ENCODE results near the gene KIAA0513. TPM values are rescaled to one million over a fixed set of nuclear protein-coding genes. Genes with fewer than 3 reads are reported as not detected.

The KIAA0513 gene
- total RNA-seq, 2 donors from 2014 or later = 12.6 to 14.1 TPM

DNA sequence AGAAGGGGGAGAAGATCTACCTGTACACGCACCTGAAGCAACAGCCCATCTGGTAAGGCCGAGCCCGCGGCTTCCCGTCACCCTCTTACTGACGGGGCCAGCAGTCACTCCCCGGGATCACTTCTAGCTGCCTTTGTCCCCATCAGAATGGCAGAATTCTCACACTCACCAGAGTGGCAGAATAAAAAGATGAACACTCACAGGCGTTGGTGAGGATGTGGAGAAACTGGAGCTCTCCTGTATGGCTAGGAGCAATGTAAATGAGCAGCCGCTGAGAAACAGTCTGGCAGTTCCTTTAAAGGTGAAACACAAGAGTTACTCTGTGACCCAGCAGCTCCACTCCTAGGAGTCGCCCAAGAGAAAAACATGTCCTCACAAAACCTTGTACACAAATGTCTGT lies 51.4 kb downstream of the KIAA0513 start:
- TF ChIP-seq, protein P1, sequence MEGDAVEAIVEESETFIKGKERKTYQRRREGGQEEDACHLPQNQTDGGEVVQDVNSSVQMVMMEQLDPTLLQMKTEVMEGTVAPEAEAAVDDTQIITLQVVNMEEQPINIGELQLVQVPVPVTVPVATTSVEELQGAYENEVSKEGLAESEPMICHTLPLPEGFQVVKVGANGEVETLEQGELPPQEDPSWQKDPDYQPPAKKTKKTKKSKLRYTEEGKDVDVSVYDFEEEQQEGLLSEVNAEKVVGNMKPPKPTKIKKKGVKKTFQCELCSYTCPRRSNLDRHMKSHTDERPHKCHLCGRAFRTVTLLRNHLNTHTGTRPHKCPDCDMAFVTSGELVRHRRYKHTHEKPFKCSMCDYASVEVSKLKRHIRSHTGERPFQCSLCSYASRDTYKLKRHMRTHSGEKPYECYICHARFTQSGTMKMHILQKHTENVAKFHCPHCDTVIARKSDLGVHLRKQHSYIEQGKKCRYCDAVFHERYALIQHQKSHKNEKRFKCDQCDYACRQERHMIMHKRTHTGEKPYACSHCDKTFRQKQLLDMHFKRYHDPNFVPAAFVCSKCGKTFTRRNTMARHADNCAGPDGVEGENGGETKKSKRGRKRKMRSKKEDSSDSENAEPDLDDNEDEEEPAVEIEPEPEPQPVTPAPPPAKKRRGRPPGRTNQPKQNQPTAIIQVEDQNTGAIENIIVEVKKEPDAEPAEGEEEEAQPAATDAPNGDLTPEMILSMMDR (IDR thresholded peaks at IDR 0.05) = no peak
- Histone ChIP-seq H3K36me3 (peaks cover 28% of the 10 kb centered on the region), H3K27me3 (no peaks in the 10 kb centered on the region), H3K4me3 (no peak overlapping the region), H3K27ac (no peak overlapping the region), H3K9me3 (no peaks in the 10 kb centered on the region), H3K4me1 (no peaks in the 10 kb centered on the region)
- DNase-seq (ENCODE audit: low spot score) = no peak

DNA sequence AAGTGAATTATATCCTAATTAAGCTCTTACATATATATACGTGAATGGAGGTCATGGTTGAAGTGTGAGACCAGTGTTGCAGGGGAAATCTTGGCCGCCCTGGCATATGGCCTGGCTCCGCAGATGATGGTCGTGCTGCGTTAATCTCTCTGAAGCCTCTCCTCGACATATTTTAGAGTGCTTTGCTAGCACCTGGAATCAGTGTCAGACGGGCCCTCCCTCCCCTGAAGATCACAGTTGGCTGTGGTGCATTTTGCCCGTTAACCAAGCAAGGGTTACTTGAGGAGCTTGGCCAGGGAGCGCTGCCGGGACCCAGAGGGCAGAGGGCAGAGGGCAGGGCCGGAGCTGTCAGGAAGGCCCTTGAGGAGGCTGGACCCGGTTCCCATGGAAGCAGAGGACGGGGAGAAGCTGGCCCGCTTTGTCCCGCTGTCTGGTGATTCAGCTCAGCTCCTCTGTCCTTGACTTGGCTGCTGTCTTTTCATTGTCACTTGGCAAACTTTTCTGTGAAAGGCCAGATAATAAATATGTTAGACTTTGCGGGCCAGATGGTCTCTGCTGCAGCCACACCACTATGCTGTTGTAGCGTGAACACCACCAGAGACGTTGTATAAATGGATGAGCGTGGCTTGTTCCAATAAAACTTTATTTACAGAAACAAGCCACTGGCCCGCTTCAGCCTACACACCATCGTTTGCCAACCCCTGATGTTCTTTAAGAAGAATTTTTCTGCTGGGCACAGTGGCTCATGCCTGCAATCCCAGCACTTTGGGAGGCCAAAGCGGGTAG lies 52.4 kb downstream of the KIAA0513 start:
- H3K4me1 ChIP-seq = no peaks in the 10 kb centered on the region
- no peaks in the 10 kb centered on the region for H3K9me3 ChIP-seq
- H3K27me3 ChIP-seq = no peaks in the 10 kb centered on the region
- TF ChIP-seq, protein P1 (IDR thresholded peaks at IDR 0.05) = no peak
- H3K4me3 ChIP-seq = no peak overlapping the region
- no peak for DNase-seq (ENCODE audit: low spot score)
- H3K36me3 ChIP-seq = peaks cover 28% of the 10 kb centered on the region
- no peak overlapping the region for H3K27ac ChIP-seq

DNA sequence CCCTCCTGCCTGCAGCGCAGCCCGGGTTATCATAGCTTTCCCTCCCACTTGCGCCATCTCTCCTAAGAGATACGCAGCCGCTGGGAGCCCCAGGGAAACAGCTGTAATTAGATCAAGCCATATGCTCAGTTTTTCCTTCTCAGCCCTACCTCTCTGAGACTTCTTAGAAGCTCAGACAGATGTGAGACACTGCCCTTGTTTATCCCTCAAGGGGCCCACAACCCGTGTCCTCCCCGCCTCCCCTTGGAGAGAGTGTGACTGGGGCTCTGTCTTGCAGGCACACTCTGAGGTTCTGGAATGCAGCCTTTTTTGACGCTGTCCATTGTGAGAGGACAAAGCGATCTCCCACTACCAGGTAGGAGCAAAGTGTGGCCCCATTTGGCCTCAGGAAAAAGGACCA lies 53.4 kb downstream of the KIAA0513 start:
- Histone ChIP-seq H3K4me3 (no peak overlapping the region), H3K9me3 (no peaks in the 10 kb centered on the region), H3K4me1 (no peaks in the 10 kb centered on the region), H3K27me3 (no peaks in the 10 kb centered on the region), H3K36me3 (peaks cover 28% of the 10 kb centered on the region), H3K27ac (no peak overlapping the region)
- TF ChIP-seq, protein P1 (IDR thresholded peaks at IDR 0.05) = no peak
- DNase-seq (ENCODE audit: low spot score) = no peak

DNA sequence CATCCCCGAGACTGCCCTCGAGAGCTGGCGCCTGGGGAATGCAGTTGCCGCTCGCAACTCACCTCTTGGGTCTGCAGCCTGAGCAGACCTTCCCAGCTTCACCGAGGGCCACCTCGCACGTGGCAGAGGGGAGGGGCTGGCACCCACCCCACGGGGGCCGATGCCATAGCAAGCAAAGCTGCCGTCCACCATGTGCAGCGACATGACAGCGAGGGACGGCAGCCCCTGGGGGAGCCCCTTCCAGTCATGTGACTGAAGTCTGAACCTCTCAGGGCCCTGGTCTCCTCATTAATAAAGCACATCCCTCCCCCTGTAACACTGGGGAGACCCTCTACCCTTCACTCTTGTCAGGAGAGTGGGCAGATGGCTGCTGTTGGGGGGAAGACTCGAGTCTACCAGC lies 54.2 kb downstream of the KIAA0513 start:
- Histone ChIP-seq H3K4me3 (no peak overlapping the region), H3K27me3 (no peaks in the 10 kb centered on the region), H3K9me3 (no peaks in the 10 kb centered on the region), H3K4me1 (peaks cover 0 to 5% of the 10 kb centered on the region in 2 donors), H3K27ac (no peak overlapping the region), H3K36me3 (peaks cover 28% of the 10 kb centered on the region)
- TF ChIP-seq, protein P1 (IDR thresholded peaks at IDR 0.05) = no peak
- DNase-seq (ENCODE audit: low spot score) = no peak

DNA sequence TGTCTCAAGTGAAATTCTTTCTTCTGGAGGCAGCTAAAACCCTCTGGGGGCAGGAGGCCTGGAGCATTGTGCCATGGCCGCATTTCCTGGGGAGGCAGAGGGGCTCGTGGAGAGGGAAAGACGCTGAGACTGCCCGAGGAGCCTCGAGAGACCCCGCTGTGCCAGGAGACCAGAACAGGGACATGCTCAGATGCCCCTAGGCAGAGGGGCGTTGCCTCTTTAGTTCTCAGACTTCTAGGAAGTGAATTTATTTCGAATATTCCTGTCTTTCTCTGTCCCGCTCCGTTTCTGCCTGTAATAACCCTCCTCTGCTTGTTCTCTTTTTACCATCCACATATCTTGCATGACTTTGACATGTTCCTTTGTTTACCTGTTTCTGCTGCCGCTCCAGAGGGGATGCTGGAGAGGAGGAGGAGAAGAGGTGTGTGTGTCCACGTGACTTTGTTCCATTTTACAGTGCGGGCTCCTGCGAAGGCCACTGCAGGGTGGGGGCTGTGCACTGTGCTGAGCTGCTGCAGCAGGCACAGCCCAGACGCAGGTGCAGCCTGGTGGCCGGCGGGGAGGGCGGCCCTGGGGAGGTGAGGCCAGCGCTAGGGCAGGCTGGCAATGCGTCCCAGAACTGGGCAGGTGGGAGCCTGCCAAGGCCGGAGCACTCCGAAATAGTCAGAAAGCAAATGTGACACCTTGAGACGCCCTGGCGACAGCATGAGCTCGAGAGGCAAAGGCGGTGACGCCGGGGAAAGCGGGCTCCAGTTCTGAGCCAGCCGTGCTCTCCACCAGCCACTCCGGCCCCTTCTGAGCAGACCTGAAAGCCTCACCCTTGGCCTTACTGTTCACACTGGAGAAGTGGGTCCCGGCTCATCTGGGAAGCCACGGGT lies 54.8 kb downstream of the KIAA0513 start:
- DNase-seq (ENCODE audit: low spot score) = no peak
- Histone ChIP-seq H3K27me3 (no peaks in the 10 kb centered on the region), H3K9me3 (no peaks in the 10 kb centered on the region), H3K36me3 (peaks cover 23% of the 10 kb centered on the region), H3K4me1 (peaks cover 0 to 8% of the 10 kb centered on the region in 2 donors), H3K4me3 (no peak overlapping the region), H3K27ac (no peak overlapping the region)
- TF ChIP-seq, protein P1 (IDR thresholded peaks at IDR 0.05) = no peak

Data from right atrium auricular region (tissue), 2 donors.